Activated CD4-positive, alpha-beta memory T cell treated with anti-CD3 and anti-CD28 coated beads for 36 hours (primary cell): Measurements from ENCODE around the gene PLA2G10. TPM values are rescaled to one million over a fixed set of nuclear protein-coding genes. Genes with fewer than 3 reads are reported as not detected.
"Not testable (repeated sequence)": the region's sequence is repeated elsewhere in the genome, so short reads cannot be mapped to it uniquely, and the experiment has no call there.

Experiments
- CTCF ChIA-PET: fragments of 350-600 bp; sonication (Branson Sonifier 250); formaldehyde crosslinking; loops from one replicate; lab custom pipeline; 2021; ENCODE audit warnings: antibody characterized with exemption, inconsistent platforms; lab: Charles Lee
- POLR2A ChIA-PET: fragments of 350-600 bp; sonication (Branson Sonifier 250); formaldehyde crosslinking; loops from one replicate; lab custom pipeline; 2021; ENCODE audit warnings: antibody characterized with exemption; lab: Charles Lee
- DNase-seq: peaks from one replicate; pipeline ENCODE4 v3.0.0-alpha.2; 2020
- H3K27ac Mint-ChIP-seq: one replicate; pipeline ENCODE4 v1.8.0; 2021; ENCODE audit warnings: mixed read lengths
- H3K27me3 Mint-ChIP-seq: one replicate; pipeline ENCODE4 v1.8.0; 2021; ENCODE audit warnings: mixed read lengths
- H3K36me3 Mint-ChIP-seq: one replicate; pipeline ENCODE4 v1.8.0; 2021; ENCODE audit warnings: mixed read lengths
- H3K4me1 Mint-ChIP-seq: one replicate; pipeline ENCODE4 v1.8.0; 2021; ENCODE audit warnings: low read depth, mixed read lengths
- H3K4me3 Mint-ChIP-seq: one replicate; pipeline ENCODE4 v1.8.0; 2021; ENCODE audit warnings: mild to moderate bottlenecking, mixed read lengths
- H3K9me3 Mint-ChIP-seq: one replicate; pipeline ENCODE4 v1.8.0; 2021; ENCODE audit warnings: mixed read lengths
- intact Hi-C: fragments of 100-400 bp; cut with micrococcal nuclease; formaldehyde crosslinking; loops from one replicate; pipeline ENCODE4 v1.15.1; 2023
- total RNA-seq, 2 experiments: library from RNA; stranded (reverse); gene quantifications; one replicate each; pipeline ENCODE4 v1.2.3, GENCODE V29; 2021

Gene PLA2G10
- total RNA-seq, 2 experiments from 2014 or later: not detected

DNA sequence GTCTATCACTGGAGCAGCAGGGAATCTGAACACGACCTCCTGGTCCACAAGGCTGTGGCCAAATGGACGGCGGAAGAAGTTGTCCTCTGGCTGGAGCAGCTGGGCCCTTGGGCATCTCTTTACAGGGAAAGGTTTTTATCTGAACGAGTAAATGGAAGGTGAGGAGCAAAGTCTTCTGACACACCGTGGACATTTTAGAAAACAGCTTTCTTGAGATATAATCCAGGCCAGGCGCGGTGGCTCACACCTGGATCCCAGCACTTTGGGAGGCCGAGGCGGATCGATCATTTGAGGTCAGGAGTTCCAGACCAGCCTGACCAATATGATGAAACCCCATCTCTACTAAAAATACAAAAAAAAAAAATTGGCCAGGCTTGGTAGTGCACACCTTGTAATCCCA, 44.3 kb downstream of the PLA2G10 start:
- no peak overlapping the region for H3K4me3 Mint-ChIP-seq
- H3K36me3 Mint-ChIP-seq: peaks cover 35% of the 10 kb centered on the region
- peak overlapping the region; percentile 79 for H3K27ac Mint-ChIP-seq
- CTCF ChIA-PET: no interaction called here
- H3K9me3 Mint-ChIP-seq: no peaks in the 10 kb centered on the region
- intact Hi-C loops: no loop called here
- DNase-seq: no peak
- POLR2A ChIA-PET: no interaction called here
- no peaks in the 10 kb centered on the region for H3K27me3 Mint-ChIP-seq
- peaks cover 10% of the 10 kb centered on the region for H3K4me1 Mint-ChIP-seq

GRCh38 chr16:14641926-14642325, 52.2 kb downstream of the PLA2G10 start:
- peak overlapping the region; percentile 28 for H3K27ac Mint-ChIP-seq
- POLR2A ChIA-PET: no interaction called here
- no peak overlapping the region for H3K4me3 Mint-ChIP-seq
- intact Hi-C loops: no loop called here
- CTCF ChIA-PET: no interaction called here
- peaks cover 15% of the 10 kb centered on the region for H3K36me3 Mint-ChIP-seq
- DNase-seq: peak; percentile 12
- H3K4me1 Mint-ChIP-seq: peaks cover 24% of the 10 kb centered on the region
- H3K27me3 Mint-ChIP-seq: no peaks in the 10 kb centered on the region
- H3K9me3 Mint-ChIP-seq: no peaks in the 10 kb centered on the region

- Mint-ChIP-seq H3K9me3 (no peaks in the 10 kb centered on the region), H3K27me3 (no peaks in the 10 kb centered on the region), H3K4me1 (peaks cover 30% of the 10 kb centered on the region), H3K36me3 (peaks cover 16% of the 10 kb centered on the region), H3K4me3 (no peak overlapping the region), H3K27ac (no peak overlapping the region)
- POLR2A ChIA-PET: interaction anchor here (1.2 kb wide), 1 partner anchor 11 kb away, joined by 3 read pairs; the partner anchor contains the start of gene PARN
- intact Hi-C loops: no loop called here
- DNase-seq: no peak
- CTCF ChIA-PET: no interaction called here
Measured at GRCh38 chr16:14641206-14641605, 52.9 kb downstream of the PLA2G10 start.

GRCh38 chr16:14640538-14640937, 53.6 kb downstream of the PLA2G10 start:
- intact Hi-C loops: no loop called here
- POLR2A ChIA-PET: interaction anchor here (0.6 to 1.2 kb wide), 3 partner anchors 10 to 1423 kb away, joined by 3 read pairs; partner anchors contain the start of gene PARN
- no peak overlapping the region for H3K4me3 Mint-ChIP-seq
- peak overlapping the region; percentile 38 for H3K27ac Mint-ChIP-seq
- DNase-seq: no peak
- no peaks in the 10 kb centered on the region for H3K9me3 Mint-ChIP-seq
- CTCF ChIA-PET: no interaction called here
- peaks cover 36% of the 10 kb centered on the region for H3K4me1 Mint-ChIP-seq
- no peaks in the 10 kb centered on the region for H3K27me3 Mint-ChIP-seq
- peaks cover 19% of the 10 kb centered on the region for H3K36me3 Mint-ChIP-seq

DNA sequence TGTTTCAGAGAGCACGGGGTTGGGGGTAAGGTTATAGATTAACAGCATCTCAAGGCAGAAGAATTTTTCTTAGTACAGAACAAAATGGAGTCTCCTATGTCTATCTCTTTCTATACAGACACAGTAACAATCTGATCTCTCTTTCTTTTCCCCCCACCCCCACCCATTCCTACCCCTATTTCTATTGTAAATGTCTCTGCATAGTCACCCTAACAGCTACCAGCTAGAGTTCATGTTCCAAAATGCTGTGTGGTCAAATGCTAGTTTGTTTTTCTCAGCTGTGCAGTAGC, 57.2 kb downstream of the PLA2G10 start:
- CTCF ChIA-PET, H3K27me3 Mint-ChIP-seq, H3K27ac Mint-ChIP-seq, intact Hi-C loops, H3K4me3 Mint-ChIP-seq, POLR2A ChIA-PET, DNase-seq, H3K9me3 Mint-ChIP-seq: not testable (repeated sequence)
- H3K36me3 Mint-ChIP-seq: peaks cover 24% of the 10 kb centered on the region
- peaks cover 54% of the 10 kb centered on the region for H3K4me1 Mint-ChIP-seq

GRCh38 chr16:14636179-14636950, 57.7 kb downstream of the PLA2G10 start:
- H3K9me3 Mint-ChIP-seq, H3K27me3 Mint-ChIP-seq, POLR2A ChIA-PET, CTCF ChIA-PET, H3K27ac Mint-ChIP-seq, intact Hi-C loops, H3K4me3 Mint-ChIP-seq, DNase-seq: not testable (repeated sequence)
- Mint-ChIP-seq H3K4me1 (peaks cover 53% of the 10 kb centered on the region), H3K36me3 (peaks cover 24% of the 10 kb centered on the region)

DNA sequence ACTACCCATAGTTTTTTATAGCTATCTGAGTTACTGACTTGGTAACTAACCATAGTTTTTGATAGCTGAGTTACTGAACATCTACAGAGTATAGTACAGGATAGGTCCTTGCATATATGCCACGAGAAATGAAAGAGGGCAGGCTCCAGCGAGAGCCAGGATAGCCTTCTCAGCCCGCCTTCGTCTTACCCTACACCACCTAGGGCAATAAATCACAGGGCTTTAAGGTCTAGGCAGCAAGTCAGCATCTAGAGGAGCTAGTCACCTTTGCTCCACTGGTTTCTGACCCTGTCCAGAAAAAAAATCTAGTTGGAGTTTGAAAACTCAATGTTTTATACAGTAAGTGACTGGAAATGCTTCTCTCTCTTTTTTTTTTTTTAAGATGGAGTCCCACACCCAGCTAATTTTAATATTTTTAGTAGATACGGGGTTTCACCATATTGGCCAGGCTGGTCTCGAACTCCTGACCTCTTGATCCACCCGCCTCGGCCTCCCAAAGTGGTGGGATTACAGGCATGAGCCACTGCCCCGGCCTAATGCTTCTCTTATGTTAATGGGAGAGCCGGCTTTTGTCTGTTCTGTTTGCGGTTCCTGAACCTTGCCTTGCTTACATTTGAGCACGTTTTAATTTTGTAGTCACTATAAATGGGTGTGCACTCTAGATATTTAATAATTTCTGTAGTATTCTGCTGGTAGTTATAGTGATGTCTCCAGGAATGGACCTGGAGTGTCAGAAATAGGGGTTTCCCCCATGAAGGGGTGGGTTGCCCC, 58.5 kb downstream of the PLA2G10 start:
- H3K27ac Mint-ChIP-seq: no peak overlapping the region
- H3K4me1 Mint-ChIP-seq: peaks cover 53% of the 10 kb centered on the region
- ChIA-PET CTCF (no interaction called here), POLR2A (no interaction called here)
- H3K4me3 Mint-ChIP-seq: no peak overlapping the region
- H3K36me3 Mint-ChIP-seq: peaks cover 24% of the 10 kb centered on the region
- DNase-seq: no peak
- intact Hi-C loops: no loop called here
- no peaks in the 10 kb centered on the region for H3K27me3 Mint-ChIP-seq
- no peaks in the 10 kb centered on the region for H3K9me3 Mint-ChIP-seq

DNA sequence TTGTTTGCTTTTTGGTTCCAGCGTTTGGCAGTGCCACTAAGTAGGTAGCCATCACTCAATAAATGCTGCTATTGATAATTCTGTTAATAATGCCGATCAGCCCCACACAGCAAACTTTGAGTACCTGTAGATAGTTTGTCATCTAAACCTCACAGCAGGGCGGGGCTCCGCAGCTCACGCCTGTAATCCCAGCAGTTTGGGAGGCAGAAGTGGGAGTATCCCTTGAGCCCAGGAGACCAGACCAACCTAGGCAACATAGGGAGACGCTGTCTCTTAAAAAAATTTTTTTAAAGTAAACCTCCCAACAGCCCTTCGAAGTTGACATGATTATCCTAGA, 59.8 kb downstream of the PLA2G10 start:
- intact Hi-C loops: loop anchor here (5.0 kb wide), 2 partner anchors 347 to 1008 kb away; partner anchors contain the start of gene MARF1
- Mint-ChIP-seq H3K27ac (peak overlapping the region; percentile 96), H3K27me3 (no peaks in the 10 kb centered on the region), H3K9me3 (no peaks in the 10 kb centered on the region), H3K36me3 (peaks cover 17% of the 10 kb centered on the region), H3K4me3 (peak overlapping the region; percentile 100), H3K4me1 (peaks cover 45% of the 10 kb centered on the region)
- POLR2A ChIA-PET: no interaction called here
- DNase-seq: no peak
- CTCF ChIA-PET: no interaction called here

DNA sequence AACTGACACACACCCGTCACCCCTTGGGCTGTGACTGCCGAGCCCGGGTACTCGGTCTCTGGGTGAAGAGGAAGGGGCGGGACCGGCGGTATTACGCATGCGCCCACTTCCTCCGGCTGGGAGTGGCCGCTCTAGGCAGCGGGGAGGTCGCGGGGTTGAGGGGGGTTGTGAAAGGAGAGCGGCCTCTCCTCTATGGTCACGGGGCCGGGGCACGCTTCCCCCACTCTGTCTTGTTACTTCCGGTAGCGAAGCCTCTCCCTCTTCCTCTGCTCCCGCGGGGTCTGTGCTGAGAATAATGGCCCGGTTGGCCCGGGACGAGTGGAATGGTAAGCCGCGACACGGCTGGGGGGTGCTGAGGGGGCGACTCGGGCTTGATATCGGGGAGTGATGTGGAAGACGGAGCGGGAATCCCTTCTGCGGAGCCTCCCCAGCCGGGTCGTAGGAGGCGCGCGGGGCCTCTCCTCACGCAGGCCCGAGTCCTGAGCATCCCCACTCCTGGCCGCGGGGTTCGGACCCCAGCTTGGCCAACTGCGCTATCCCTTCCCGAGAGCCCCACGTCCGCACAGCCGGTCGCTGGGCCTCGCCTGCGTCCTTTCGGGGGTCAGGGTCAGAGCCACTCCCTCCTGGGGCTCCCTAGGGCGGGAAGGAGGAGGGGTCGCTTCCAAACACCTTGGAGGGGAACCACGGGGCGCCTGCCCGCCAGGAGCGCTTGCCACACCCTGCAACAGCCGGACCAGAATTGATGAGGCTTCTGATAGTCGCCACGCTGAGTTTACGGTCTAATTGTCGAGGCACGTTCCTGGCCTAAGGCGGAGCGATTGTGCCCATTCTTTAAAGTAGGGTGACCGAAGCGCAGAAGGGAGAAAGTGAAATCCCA, 61.2 kb downstream of the PLA2G10 start, which contains the start of gene BFAR:
BFAR (plus strand) TSS at position 259 of the 877 bp plus-strand sequence. CDS start 11,396 bp downstream, outside the sequence.
- Mint-ChIP-seq H3K36me3 (peaks cover 15% of the 10 kb centered on the region), H3K4me1 (peaks cover 57% of the 10 kb centered on the region), H3K27ac (peak within 1 kb of the TSS; percentile 96), H3K27me3 (no peaks in the 10 kb centered on the region), H3K9me3 (no peaks in the 10 kb centered on the region), H3K4me3 (peak within 1 kb of the TSS; percentile 100)
- peak; percentile 99 for DNase-seq
- CTCF ChIA-PET: no interaction called here
- POLR2A ChIA-PET: no interaction called here
- intact Hi-C loops: loop anchor here (1.0 to 5.0 kb wide), 3 partner anchors 346 to 1009 kb away; partner anchors contain the start of genes ERCC4 and MARF1

GRCh38 chr16:14630620-14631330, 63.3 kb downstream of the PLA2G10 start:
- Mint-ChIP-seq H3K4me3 (peak overlapping the region; percentile 100), H3K4me1 (peaks cover 48% of the 10 kb centered on the region), H3K27ac (peak overlapping the region; percentile 96), H3K36me3 (peaks cover 24% of the 10 kb centered on the region)
- not testable (repeated sequence) for H3K9me3 Mint-ChIP-seq, H3K27me3 Mint-ChIP-seq, DNase-seq
- ChIA-PET CTCF (interaction anchor here (1.8 kb wide), 1 partner anchor 707 kb away, joined by 4 read pairs; no protein-coding TSS in a partner anchor), POLR2A (interaction anchor here (0.8 kb wide), 1 partner anchor 10 kb away, joined by 3 read pairs; no protein-coding TSS in a partner anchor)
- intact Hi-C loops: loop anchor here (2.0 to 5.0 kb wide), 4 partner anchors 330 to 1012 kb away; partner anchors contain the start of genes MARF1 and MRTFB
